HG03196 (cell line): ENCODE measurements around the gene HNRNPA2B1.

ENCODE experiments used
- ATAC-seq: cut with Tn5 transposase; IDR thresholded peaks from one replicate; pipeline ENCODE4 v1.9.1; 2021; ENCODE audit not compliant: unreplicated experiment

HNRNPA2B1 gene

DNA sequence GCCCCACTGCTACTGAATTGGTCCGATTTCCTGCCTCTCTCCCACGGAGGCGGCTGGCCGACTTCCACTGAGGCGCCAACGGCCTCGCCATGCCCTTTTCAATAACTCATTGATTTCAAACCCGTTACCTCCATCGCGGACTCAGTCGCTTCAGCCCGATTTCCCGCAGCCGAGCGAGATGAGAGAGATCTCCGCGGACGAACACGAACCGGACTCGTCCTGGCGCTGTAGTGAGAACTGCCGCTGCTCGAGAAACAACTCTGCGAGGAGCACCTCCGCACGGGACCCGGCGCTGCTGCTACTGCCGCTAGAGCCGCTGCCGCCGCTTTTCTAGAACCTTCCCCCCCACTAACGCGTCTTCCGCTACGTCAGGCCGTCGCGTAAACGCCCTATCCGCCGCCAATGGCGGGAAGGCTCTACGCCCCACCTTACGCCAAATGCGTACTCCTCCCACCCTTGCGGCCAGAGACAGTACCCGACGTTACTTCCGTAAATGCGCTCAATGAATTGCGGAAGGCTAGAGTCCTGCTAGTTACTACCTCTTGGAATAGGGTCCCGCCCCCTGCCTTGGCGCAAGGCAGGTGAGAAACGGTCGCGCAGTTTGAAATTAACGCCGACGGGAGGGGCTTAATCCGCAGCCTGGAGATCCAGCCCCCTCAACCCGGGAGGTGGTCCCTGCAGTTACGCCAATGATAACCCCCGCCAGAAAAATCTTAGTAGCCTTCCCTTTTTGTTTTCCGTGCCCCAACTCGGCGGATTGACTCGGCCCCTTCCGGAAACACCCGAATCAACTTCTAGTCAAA is at the start of gene HNRNPA2B1:
TSS of gene HNRNPA2B1 (minus strand) at position 303 of the 803 bp plus-strand sequence. CDS start at position 134, 169 bp downstream.
- peak; percentile 70 for ATAC-seq

DNA sequence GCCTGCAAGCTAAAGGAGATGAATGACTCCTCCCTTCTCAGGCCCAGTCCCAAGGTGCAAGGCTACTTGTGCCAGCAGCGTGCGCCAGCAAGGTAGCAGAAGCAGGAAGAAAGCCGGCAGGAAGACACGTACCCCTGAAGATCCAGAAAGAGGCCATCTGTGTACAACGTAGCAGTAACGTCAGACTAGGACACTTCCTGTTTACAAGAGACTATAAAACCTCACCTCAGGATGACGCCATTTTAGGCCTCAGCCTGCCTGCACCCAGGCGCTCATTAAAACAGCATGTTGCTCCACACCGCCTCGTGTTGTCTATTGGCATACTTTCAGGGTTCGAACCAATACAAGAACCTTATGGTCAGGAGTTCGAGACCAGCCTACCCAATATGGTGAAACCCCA is 49.7 kb upstream of the HNRNPA2B1 start:
- no peak for ATAC-seq

DNA sequence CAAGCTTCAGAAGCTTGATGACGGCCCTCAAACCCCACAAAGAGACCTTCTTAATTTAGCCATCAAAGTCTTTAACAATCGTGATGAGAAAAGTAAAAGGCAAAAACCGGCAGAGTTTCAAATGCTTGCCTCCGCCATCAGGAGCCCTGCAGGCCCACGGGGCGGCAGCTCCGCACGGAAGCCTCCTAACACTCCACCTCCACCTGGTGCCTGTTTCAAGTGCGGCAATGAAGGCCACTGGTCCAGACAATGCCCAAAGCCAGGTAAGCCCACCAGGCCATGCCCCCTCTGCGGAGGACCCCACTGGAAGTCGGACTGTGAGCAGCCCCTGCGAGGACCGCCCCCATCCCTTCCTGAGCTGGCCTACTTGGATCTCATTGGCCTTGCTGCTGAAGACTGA is 44.6 kb upstream of the HNRNPA2B1 start:
- no peak for ATAC-seq

DNA sequence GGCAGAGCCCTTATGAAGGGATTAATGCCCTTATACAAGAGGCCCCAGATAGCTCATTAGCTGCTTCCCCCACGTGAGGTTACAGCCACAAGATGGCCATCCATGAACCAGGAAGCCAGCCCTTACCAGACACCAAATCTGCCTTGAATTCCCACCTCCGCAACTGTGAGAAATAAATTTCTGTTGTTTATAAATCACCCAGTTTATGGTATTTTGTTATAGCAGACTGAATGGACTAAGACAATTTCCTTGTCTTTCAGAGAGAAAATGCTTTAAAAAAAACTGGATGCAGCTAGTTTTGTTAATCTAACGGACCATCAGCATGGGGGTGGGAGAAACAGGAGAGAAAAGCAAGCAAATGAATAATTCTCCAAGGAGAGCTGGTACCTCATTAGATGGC is 37.5 kb upstream of the HNRNPA2B1 start:
- ATAC-seq: no peak

DNA sequence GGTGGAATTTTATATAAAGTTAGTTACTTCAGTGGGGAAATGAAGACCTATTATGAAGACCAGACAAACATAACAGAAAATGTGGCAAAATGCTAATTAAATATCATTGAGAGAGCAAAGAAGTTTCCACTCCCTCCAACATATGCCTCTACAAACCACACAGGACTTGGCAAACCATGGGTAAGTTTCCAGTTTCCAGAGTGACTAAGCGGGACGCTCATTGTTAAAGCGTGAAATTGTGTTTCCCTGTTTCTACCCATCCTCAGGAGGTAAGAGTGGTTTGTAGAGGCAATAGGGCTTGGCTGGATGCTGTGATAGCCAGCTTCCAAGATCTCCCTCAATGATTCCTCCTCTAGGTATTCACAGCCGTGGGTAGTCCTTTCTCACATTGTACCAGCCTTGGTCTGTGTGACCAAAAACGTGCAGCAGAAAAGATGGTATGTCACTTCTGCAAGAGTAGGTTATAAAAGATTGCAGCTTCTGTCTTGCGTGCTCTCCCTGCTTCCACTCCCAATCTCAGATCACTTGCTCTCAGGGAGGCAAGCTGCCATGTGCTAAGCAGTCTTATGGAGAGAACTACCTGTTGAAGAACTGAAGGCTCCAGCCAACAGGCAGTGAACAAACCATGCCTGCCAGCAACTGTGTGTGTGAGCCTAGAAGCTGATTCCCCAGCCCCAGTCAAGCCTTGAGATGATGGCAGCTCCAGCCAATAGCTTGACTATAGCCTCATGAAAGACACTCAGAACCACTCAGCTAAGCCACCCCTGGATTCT is 36.7 kb upstream of the HNRNPA2B1 start:
- no peak for ATAC-seq

DNA sequence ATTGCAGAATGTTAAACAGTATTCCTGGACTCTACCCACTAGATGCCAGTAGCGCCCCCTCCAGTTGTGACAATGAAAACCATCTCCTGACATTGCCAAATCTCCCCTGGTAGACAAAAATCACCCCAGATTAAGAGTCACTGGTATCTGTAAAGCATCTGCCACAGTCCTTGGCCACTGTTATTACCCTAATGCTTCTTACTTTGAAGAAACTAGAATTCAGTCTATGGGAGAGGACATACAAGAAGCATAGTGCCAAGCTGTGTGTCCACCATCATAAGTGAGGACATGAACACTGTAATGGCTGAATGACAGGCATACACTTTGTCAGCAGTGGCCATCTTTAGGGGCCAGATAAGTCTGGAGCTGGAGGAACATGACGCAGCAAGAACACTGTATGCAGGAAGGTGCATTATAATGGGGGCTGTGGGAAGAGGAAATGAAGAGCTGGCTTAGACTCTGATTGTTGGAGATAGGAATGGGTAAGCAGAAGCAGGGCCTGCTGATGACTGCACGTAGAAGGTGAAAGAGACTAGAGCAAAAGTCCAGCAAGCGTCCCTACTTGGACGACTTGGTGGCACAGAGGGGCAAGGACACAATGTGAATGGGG is 33.5 kb upstream of the HNRNPA2B1 start:
- ATAC-seq: no peak

DNA sequence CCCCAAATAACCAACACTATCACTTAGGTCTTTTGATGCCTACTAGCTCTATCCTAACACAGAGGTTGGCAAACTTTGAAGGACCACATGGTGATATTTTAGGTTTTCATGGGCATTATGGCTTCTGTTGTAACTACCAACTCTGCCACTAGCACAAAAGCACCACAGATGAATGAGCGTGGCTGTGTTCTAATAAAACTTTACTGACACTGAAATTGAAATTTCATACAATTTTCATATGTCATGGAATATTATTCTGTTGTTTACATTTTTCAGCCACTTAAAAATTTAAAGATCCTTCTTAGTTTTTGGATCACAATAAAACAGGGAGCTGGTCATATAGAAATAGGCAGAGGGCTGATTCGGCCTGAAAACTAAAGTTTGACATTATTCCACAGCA is 27.4 kb upstream of the HNRNPA2B1 start:
- no peak for ATAC-seq

DNA sequence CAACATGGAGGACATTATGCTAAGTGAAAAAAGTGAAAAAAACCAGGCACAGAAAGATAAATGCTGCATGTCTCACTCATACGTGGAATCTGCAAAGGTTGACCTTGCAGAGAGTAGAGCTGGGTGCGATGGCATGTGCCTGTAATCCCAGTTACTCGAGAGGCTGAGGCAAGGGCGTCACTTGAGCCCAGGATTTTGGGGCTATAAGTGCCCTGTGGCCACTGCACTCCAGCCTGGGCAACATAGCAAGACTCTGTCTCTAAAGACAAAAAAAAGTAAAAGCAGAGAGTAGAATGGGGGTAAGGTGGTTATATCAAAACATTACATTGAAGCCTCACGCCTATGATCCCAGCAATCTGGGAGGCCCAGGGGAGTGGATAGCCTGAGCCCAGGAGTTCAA is 23.8 kb upstream of the HNRNPA2B1 start:
- ATAC-seq: no peak

DNA sequence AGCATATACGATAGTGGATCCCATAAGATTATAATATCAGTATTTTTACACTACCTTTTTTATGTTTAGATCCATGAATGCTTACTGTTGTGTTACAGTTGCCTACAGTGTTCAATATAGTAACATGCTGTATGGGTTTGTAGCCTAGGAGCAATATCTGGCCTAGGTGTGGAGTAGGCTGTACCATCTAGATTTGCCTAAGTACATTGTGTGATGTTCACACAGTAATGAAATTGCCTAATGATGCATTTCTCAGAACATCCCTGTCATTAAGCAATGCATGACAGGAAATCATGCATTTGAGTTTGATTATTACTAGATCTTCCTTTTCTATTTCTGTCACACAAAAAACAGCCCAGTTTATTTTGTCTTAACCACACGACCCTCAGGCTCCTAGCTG is 15.5 kb upstream of the HNRNPA2B1 start:
- no peak for ATAC-seq

DNA sequence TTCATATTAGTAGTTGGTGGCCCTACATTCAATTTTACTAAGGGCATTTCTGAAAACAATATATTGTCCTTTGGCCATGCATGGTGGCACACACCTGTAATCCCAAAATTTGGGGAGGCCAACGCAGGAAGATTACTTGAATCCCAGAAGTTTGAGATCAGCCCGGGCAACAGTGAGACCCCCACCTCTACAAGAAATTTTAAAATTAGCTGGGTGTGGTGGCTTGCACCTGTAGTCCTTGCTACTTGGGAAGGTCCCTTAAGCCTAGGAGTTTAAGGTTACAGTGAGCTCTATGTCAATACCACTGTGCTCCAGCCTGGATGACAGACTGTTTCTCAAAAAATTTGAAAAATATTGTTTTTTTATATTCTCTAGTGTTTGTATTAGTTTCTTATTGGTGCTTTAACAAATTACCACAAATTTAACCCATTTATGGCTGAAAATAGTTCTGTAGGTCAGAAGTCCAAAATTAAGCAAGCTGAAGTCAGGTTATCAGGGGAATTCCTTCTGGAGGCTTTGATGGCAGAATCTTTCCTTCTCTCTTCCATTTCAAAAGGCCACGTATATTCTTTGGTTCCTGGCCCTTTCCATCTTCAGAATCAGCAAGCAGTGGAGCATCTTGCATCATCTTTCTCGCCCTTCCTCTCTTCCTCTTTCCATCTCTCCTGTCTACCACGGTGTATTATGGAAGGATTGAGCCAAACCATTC is 13.4 kb upstream of the HNRNPA2B1 start:
- ATAC-seq: no peak

DNA sequence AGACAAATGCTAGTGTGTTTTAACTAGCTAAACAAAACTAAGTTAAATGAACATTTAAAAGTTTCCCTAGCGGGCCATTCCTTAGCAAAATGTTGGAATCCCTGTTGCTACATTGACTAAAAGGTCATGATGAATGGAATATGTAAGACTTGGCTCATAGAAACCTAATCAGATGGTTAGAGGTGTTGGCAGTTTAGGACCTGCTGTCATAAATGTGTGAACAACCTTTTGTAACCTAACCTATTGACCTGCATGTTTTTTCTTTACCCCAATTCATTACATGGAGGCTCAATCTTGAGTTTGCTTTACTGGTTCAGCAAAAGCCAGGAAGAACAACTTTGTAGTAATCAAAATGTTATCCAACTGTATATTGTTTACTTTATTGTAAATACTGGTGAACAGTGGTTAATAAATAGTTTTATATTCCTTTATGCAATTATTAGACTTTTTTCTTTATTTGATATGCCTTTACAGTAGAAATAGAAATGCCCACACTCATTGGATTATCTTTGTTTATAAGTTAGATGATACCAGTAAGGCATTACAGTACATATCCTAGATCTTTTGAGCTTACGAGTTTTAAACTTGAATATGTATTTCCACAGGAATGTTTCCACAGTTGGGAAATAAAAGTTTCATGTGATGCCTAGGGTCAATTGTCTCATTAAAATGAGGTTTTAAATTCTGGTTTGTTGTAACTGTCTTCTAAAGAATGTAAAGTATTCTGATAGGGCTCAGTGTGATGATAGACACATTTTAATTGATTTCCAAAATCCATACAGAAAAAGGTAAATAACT is 12.6 kb upstream of the HNRNPA2B1 start:
- ATAC-seq: no peak

DNA sequence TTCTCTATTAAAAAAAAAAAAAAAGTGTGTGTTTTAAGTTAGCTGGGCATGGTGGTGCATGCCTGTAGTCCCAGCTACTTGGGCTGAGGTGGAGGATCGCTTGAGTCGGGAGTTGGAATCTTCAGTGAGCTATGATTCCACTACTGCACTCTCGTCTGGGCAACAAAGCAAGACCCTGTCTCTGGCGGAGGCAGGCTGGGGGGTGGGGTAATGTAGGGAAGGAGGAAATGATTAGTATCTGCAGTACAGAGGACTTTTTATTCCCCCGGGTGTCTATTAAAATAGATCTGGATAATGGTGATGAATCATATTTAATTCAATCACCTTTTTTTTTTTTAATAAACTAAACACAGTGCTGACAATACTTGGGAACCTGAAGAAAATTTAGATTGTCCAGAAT is 7.5 kb upstream of the HNRNPA2B1 start:
- no peak for ATAC-seq

DNA sequence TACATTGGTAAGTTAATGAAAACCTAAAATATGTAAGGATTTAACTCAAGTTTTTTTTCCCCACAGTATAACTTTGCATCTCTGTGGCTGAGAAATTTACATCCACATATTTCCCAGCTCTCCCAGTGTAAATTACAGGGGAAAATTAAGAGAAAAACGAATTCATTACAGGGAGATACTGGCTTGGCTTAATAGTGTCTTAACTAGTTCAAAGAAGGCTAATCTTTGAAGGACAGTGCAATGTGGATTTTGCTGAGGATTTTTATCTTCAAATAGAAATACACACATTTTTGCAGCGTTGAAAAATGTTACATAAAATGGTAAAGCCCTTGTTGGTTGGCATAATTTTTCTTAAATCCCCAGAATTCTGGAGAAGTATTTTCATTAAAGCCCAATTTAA is 2.5 kb upstream of the HNRNPA2B1 start:
- no peak for ATAC-seq

DNA sequence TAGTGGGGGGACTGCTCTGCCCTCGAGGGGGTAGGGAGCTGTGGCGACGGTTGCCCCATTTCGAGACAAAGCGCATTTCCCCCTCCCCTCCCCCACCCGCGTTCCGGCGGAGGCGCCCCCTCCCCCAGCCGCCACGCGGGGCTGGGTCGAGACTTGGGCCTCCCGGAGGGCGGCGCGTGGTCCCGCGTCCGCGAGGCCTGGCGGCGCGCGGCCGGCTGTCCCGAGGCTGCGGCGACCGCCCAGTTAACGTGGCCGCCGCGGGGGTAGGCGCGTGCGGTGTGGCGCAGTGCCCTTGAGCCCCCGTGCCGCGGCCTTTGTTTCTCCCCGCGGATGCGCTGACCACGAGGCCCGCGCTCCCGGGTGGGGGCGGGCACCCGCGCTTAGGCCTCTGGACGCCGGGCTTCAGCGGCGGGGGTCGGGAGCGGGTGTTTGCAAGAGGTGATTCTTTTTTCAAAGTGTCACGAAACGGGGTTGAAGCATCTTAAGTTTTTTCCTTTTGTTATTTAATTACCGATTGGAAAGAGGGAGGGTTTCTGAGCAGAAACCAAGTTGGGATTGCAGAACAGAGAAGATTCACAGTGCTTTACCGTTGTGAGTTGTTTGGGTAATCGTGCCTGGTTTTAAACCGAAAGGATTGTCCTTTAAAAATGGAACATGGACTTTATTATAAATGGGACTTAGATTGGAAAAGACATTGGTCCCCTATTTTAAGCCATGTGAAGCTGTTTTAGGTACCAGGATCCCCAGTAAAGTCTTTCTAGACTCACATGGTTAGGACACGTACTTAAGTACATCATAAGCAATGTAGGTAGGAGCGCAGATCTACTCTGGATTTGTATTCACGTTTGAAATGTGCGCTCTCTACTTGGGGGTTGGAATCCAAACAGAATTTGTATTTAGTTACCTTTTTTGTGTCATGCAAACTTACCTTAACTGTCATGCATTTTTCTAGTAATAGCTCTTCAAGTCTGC is 1.8 kb upstream of the HNRNPA2B1 start:
- no peak for ATAC-seq

DNA sequence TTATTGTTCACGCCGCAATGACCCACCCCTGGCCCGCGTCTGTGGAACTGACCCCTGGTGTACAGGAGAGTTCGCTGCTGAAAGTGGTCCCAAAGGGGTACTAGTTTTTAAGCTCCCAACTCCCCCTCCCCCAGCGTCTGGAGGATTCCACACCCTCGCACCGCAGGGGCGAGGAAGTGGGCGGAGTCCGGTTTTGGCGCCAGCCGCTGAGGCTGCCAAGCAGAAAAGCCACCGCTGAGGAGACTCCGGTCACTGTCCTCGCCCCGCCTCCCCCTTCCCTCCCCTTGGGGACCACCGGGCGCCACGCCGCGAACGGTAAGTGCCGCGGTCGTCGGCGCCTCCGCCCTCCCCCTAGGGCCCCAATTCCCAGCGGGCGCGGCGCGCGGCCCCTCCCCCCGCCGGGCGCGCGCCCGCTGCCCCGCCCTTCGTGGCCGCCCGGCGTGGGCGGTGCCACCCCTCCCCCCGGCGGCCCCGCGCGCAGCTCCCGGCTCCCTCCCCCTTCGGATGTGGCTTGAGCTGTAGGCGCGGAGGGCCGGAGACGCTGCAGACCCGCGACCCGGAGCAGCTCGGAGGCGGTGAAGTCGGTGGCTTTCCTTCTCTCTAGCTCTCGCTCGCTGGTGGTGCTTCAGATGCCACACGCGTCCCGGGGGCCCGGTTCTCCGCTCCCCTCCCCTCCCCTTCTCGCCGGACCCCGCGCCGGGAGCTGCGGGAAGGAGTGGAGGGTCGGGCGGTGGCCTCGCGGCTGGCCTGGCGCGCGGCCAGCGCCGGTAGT is 887 bp upstream of the HNRNPA2B1 start, which contains the start of gene CBX3:
TSS of gene CBX3 (plus strand) at position 499 of the 772 bp plus-strand sequence. CDS start 1,254 bp downstream, outside the sequence.
- peak; percentile 43 for ATAC-seq

DNA sequence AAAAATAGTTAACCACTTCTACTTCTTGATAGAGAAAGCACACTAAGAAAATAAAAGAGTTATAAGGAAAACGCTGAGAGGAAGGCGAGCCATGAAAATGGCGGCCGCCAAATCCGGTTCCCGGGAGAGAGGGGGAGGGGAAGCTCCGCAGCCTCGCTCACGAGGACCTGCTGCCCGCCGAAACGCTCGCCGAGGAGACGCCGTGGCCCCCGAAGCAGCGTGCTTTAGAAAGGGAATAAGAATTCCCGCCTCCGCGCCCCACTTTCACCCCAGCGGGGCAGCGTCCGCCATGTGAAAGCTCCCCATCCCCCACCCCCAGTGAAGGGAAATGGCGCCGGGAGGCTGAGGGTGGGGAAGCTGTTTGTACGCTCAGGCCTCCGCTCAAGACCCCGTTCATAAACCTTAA is 505 bp downstream of the HNRNPA2B1 start:
- peak; percentile 11 for ATAC-seq

DNA sequence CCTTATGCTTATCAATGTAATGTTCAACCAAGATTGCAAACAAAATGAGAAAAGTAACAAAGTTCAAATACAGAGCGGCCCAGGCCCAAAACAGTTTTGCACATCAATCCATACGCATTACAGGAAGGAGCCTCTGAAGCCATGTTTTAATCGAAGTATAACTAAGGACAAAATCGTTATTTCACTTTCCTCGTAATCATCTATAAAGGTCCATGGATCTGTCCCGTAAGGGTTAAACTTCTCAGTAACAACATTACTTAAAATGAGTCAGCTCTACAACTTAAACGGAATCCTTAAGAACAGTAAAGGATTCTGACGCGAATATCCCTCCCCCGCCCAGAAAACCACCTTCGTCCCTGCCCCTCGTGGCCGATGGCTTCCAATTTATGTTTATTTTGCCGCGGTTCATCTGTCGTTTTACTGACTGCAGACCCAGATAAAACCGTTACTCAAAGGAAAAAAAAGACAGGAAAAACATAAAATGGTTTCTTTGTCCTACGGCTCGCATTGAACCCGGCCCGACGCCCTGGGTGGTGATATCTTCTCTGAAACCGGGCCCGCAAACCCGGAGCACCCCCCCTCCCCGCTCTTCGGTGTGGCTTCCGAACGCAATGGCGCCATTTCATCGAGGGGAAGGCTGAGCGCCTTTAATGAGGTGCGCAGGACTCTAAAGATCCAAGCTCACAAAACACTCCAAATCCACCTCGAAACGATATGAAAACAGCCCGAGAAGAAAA is 1.1 kb downstream of the HNRNPA2B1 start:
- no peak for ATAC-seq

DNA sequence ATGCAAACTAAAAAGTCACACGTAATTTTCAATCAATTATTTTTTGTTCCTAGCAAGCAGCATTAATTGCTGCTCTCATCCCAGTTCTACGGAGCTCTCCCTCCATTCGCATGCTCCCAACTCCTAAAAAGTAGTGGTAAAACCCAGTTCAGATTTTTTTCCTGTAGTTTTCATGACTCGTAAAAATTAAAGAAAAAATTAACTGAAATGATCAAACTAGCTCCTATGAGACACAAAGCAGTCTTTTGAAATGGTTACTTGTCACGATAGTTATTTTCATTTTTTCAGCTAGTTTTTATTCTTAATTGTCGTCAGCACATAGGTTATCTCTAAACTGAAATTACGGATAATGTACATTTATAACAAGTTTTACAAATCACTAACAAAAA is 1.8 kb downstream of the HNRNPA2B1 start:
- ATAC-seq: no peak
